GM13977 (cell line): ENCODE results near the gene CPAMD8.
"Not testable (repeated sequence)": the region's sequence is repeated elsewhere in the genome, so short reads cannot be mapped to it uniquely, and the experiment has no call there.

Experiments
- DNase-seq: peaks from one replicate; pipeline ENCODE4 v3.0.0; 2012; ENCODE audit warnings: low spot score
- CTCF ChIP-seq: IDR thresholded peaks from 2 replicates; pipeline ENCODE4 v1.5.1; 2012; ENCODE audit warnings: mild to moderate bottlenecking, control low read depth; ENCODE audit not compliant: insufficient read depth; ENCODE audit errors: extremely low read depth, missing control alignments
- in situ Hi-C: fragments of 300-500 bp; cut with MboI; formaldehyde crosslinking; loops from one replicate; pipeline ENCODE4 v1.12.0; 2022; ENCODE audit warnings: low sequenced_read_pairs, low pct_unique_long_range_greater_than_20kb, mixed read lengths, inconsistent platforms; ENCODE audit not compliant: unreplicated experiment

Gene CPAMD8

GRCh38 chr19:16880884-16881554 is 145.6 kb downstream of the CPAMD8 start:
- TF ChIP-seq CTCF, result no peak
- in situ Hi-C loops, result no loop called here
- no peak for DNase-seq

- in situ Hi-C loops, result no loop called here
- no peak for TF ChIP-seq CTCF
- no peak for DNase-seq
Observed at GRCh38 chr19:16878181-16878965, 148.2 kb downstream of the CPAMD8 start.

- TF ChIP-seq CTCF, result no peak
- DNase-seq, result no peak
- in situ Hi-C loops, result no loop called here
Observed at GRCh38 chr19:16877581-16877980, 149.0 kb downstream of the CPAMD8 start.

GRCh38 chr19:16876904-16877361 is 149.7 kb downstream of the CPAMD8 start:
- in situ Hi-C loops, result no loop called here
- no peak for TF ChIP-seq CTCF
- DNase-seq, result no peak

- in situ Hi-C loops, result no loop called here
- no peak for TF ChIP-seq CTCF
Observed at GRCh38 chr19:16875584-16876555, 150.7 kb downstream of the CPAMD8 start.

GRCh38 chr19:16874978-16875299 is 151.7 kb downstream of the CPAMD8 start:
- in situ Hi-C loops, result not testable (repeated sequence)

More at GRCh38 chr19:16875584-16876555, 150.7 kb downstream of the CPAMD8 start:
- DNase-seq, result no peak

More at GRCh38 chr19:16874978-16875299, 151.7 kb downstream of the CPAMD8 start:
- DNase-seq, result not testable (repeated sequence)
